SK-MEL-5 (cell line): ENCODE data around the gene OR4P4. TPM values are rescaled to one million over a fixed set of nuclear protein-coding genes. Genes with fewer than 3 reads are reported as not detected.

Experiments used
- DNase-seq: peaks from one replicate; pipeline ENCODE4 v3.0.0-alpha.2; 2016; ENCODE audit warnings: low read depth, low spot score
- in situ Hi-C: cut with HindIII; loops from 2 replicates; pipeline ENCODE4 v1.10.0; 2016; ENCODE audit warnings: low sequenced_read_pairs, high pct_unique_total_duplicates, low pct_unique_long_range_greater_than_20kb
- polyA plus RNA-seq, 2 experiments: library from polyadenylated mRNA; depleted of rRNA; stranded (reverse); fragments of >200 nt; gene quantifications; 2 replicates each; pipeline ENCODE4 v1.2.3, GENCODE V29; 2015
- total RNA-seq: library from RNA; depleted of rRNA; stranded (reverse); fragments of >200 nt; shearing (Covaris generic); gene quantifications from 2 replicates; pipeline ENCODE4 v1.2.3, GENCODE V29; 2014; rRNA removed

OR4P4 gene
- total RNA-seq = not detected in 2 replicates
- polyA plus RNA-seq (2015; cell fraction: cytosol; rRNA removed) = not detected in 2 replicates
- polyA plus RNA-seq (2015; cell fraction: nucleus; rRNA removed) = not detected in 2 replicates

DNA sequence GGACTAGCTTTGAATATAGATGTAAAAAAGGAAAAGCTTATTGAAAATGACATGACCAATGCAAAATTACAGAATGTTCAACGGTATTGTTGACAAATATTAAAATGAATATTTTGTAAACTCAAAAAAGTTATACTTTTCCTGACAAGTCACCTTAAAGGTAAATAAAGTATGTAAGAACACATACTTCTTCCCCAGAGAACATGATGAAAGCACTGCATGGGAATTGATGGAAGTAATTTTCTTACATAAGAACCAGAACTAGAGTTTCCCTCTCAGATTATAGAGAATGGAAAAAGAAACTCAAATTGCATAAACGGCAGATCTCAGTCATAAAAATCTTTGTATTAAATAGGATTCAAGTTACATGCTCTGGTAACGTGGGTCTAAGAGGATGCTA, at the start of gene OR4P4:
Gene OR4P4 (plus strand): TSS at position 301 of the 400 bp plus-strand sequence.
- in situ Hi-C loops = no loop called here
- DNase-seq = no peak

DNA sequence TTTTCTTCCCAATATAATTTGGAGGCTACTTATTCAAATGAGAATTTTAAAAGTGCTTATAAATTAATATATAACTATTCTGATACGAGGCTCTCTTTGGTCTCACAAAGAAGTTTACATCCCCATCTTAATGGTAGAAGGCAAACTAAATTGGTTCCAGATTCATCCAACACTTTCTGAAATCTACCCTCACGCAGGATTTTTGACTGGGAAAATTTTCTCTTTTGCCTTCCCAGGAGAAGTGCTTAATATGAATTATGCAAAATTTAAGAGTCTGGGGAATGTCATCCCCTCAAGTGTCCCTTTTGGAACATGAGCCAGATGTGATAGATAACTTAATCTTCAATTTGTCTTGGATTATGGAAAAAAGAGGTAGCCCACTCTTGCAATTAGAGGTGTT, 27.4 kb upstream of the OR4P4 start, which contains the start of gene OR4C11:
Gene OR4C11 (minus strand): TSS at position 101 of the 400 bp plus-strand sequence. CDS start 3,272 bp downstream, outside the sequence.
- no peak for DNase-seq
- in situ Hi-C loops = no loop called here

DNA sequence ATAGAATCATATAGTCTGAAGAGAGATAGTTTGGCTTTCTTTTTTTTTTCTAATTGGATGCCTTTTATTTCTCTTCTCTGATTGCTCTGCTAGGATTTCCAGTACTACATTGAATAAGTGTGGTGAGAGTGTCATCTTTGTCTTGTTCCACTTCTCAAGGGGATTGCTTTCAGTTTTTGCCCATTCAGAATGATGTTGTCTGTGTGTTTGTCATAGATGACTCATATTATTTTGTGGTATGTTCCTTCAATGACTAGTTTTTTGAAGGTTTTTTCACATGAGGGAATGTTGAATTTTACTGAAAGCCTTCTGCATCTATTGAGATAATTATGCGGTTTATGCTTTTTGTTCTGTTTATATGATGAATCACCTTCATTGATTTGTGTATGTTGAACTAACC, 10.4 kb upstream of the OR4P4 start:
- DNase-seq = no peak
- in situ Hi-C loops = no loop called here

DNA sequence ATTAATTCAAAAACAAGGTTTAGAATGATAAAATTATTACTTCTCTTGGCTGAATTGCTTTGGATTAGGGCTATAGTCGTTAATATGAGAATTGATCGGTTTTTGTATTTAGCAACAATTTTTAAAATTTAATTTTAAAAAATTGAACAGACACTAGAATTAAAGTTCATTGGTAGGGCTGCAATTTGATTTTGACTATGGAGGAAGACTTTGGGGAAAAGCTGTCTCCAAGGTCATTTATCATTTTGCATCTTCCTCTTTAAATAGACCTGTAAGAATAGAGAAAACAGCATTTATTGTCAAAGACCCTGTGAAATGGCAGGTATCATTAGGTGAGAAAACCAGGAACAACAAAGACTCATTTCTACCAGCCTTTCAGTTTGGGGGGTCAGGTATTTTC, 13.1 kb downstream of the OR4P4 start, which contains the start of gene OR4S2:
Gene OR4S2 (plus strand): TSS at position 301 of the 400 bp plus-strand sequence. CDS start 2,577 bp downstream, outside the sequence.
- DNase-seq = no peak
- in situ Hi-C loops = no loop called here

DNA sequence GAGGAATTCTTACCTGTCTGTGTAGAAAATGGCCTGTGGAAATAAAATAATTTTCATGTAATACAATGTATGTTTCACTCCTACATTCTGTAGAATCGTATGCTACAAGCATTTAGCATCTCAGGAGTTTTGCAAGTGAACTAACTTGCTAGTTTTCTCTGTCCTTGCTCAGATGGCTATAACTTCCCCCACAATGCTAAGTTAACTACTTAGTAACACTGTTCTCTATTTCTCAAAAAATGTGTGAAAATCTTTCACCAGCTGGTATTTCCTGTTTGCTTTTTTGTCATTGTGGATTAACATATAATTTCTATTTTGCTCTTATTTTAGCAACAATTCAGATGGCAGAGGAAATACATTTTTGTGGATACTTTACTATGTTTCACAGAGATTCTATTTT, 17.6 kb downstream of the OR4P4 start:
- in situ Hi-C loops = no loop called here
- DNase-seq = no peak

DNA sequence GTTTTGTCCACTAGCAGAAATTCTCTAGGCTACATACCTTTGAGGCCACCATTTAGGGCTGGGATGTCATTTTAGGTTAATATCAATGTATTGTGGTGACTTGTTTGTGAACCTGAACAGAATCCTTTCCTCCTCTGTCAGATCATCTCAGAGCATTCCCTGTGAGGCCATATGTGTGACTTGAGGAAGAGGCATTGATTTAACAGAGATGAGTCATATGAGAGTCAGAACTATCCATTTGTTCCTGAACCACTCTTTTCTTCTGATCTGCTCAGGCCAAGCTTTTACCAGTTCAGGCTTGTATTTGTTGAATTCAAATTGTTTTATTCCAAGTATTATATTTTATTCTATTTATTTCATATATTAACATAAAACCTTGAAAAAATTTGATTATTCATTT, 20.2 kb downstream of the OR4P4 start:
- in situ Hi-C loops = no loop called here
- DNase-seq = no peak

DNA sequence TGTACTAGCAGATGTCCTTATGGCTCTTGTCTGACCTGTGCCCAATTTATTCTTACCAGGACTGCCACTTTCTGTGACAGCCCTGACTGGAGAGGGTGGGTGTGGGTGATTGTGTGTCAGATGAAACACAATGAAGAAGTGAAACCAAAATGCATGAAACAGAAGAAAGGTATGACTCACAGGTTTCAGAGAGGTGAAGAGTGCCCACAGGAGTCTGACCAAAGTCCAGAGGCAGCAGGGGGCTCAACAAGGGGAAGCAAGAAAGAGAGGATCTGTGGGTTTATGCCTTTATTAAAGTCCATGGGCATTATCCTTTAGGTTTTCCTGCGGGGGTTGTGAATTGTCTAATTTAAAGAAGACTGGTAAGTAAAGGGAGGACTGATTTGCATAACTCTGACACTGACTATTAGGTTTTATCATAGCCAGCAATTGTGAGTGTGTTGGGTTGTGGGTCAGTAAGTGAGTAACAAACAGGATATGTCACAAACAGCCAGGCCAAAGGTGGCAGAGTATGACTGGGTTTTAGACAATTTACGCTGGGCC, 23.2 kb downstream of the OR4P4 start:
- in situ Hi-C loops = no loop called here
- no peak for DNase-seq

DNA sequence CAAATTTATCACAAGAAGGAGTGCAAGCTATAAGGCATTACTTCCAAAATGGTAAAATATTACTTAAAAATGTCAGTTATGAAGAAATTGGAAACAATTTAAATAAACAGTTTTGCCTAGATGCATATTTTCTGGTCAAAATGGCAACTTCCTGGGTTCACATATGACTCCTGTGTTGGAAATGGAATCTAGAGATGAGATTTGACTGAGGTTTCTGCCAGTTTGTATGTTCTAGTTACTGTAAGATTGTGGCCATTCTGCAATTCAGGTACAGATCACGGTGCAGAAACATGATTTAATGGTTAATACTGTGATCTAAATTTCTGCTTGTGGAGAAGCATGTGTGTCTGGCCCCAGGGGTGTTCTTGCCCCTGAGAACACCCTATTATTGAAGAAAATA, 23.7 kb downstream of the OR4P4 start:
- in situ Hi-C loops = no loop called here

DNA sequence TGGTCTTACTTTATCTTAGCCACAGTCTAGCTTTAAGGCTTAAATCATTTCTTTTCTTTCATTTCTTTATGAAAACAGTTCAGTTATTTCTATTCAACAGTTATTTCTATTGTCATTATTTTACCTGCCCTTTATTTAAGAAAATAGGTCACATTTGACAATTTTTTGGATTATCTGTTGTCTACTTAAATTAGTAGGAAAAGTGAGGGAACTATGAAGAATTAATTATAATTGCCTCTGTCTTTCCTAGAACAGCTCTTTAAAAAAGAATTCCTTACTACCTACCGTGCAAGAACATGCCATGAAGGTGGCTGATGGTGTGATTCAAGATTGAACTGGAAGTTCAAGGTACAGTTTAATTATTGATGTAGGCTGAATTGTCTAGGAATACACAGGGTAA, 27.0 kb downstream of the OR4P4 start, which contains the start of gene OR4C6:
Gene OR4C6 (plus strand): TSS at position 301 of the 400 bp plus-strand sequence. CDS start 2,966 bp downstream, outside the sequence.
- DNase-seq = no peak
- in situ Hi-C loops = no loop called here

More for the DNA sequence above, 23.7 kb downstream of the OR4P4 start:
- no peak for DNase-seq

DNA sequence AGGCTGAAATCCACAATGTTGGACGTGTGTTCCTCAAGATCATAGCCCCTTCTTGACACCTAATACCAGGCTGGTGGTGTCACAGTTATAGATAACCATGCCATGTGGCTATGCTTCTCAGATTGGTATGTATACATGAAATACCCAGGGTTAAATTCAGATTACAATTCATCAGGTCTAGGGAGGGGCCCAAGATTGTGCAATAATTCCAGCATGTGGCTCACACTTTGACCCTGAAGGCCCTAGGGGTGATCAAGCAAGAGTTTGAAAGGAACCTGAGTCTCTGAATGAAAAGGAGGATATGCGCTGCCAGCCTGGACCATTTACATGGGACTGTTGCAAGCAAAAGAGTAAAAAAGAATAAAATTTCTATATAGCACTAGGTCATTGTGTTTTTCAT, 34.5 kb downstream of the OR4P4 start:
- in situ Hi-C loops = no loop called here
- no peak for DNase-seq

DNA sequence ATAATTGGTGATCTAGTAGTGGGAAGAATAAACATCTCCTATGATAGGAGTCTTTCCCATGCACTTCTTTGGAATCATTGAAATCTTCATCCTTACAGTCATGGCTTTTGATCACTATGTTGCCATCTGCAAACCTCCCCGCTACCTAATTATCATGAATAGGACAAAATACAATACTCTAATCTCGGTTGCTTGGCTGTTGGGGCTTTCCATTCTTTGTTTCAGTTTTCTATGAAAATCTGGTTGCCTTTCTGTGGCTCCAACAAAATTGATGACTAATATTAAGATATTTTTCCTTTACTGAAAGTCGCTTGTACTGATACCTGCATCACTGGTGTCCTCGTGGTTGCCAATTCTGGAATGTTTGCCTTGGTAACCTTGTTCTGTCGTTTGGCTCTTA, 38.9 kb downstream of the OR4P4 start:
- DNase-seq = no peak
- in situ Hi-C loops = no loop called here

Other genes with a start within 250 kb of the OR4P4 start
- gene OR4C15, start 80.6 kb upstream of the OR4P4 start, total RNA-seq = not detected in 2 replicates
- not detected in 2 replicates for gene OR4C16, start 63.0 kb upstream of the OR4P4 start, total RNA-seq
- gene OR4C11, start 27.5 kb upstream of the OR4P4 start, total RNA-seq = not detected in 2 replicates
- not detected in 2 replicates for gene OR4S2, start 13.2 kb downstream of the OR4P4 start, total RNA-seq
- gene OR4C6, start 27.1 kb downstream of the OR4P4 start, total RNA-seq = not detected in 2 replicates
- gene OR5D13, start 138.3 kb downstream of the OR4P4 start, total RNA-seq = not detected in 2 replicates
- 0.37 TPM in 1 of 2 replicates, not detected in the other for gene OR5D14, start 160.4 kb downstream of the OR4P4 start, total RNA-seq
- not detected in 2 replicates for gene OR5L1, start 176.3 kb downstream of the OR4P4 start, total RNA-seq
- not detected in 2 replicates for gene OR5D18, start 184.5 kb downstream of the OR4P4 start, total RNA-seq
- not detected in 2 replicates for gene OR5L2, start 192.1 kb downstream of the OR4P4 start, total RNA-seq
- not detected in 2 replicates for gene OR5D16, start 203.6 kb downstream of the OR4P4 start, total RNA-seq
- gene TRIM51, start 248.2 kb downstream of the OR4P4 start, total RNA-seq = 23.7 and 23.9 TPM in 2 replicates